Brain pericyte (primary cell): Measurements from ENCODE around the gene STXBP5.
"Not testable (repeated sequence)": the region's sequence is repeated elsewhere in the genome, so short reads cannot be mapped to it uniquely, and the experiment has no call there.

ENCODE experiments used
- DNase-seq: peaks from one replicate; pipeline ENCODE4 v3.0.0-alpha.2; 2012; ENCODE audit warnings: low read depth, low spot score

STXBP5 gene

GRCh38 chr6:147380841-147381240, 176.6 kb downstream of the STXBP5 start:
- not testable (repeated sequence) for DNase-seq

- DNase-seq: no peak
Observed at GRCh38 chr6:147381712-147382111, 177.5 kb downstream of the STXBP5 start.

DNA sequence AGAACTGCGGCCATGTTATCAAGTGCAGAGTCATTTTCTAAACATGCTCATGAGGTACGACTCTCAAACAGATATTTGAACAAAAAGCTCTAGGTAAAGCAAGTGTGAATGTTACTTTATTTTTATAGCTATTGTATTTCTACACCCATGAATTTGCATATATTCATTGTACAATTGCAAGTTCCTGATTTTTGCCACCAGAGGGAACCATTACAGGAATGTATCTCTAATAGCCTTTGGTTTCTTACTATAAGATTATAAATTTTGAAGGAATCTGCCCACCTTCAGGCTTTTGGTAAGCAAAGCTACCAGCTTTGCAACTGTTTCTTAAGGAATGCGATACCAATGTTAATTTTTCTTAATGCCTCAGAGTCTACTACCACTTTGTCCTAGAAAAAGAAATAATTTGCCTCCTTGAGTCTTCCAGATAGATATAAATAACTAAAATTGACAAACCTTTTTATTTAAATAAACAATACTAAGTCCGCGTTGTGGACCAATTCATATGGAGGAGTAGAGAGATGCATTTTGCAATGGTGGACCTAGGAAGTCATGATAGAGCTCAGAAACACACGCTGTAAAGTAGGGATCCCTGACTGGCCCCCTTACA, 178.8 kb downstream of the STXBP5 start:
- no peak for DNase-seq

DNA sequence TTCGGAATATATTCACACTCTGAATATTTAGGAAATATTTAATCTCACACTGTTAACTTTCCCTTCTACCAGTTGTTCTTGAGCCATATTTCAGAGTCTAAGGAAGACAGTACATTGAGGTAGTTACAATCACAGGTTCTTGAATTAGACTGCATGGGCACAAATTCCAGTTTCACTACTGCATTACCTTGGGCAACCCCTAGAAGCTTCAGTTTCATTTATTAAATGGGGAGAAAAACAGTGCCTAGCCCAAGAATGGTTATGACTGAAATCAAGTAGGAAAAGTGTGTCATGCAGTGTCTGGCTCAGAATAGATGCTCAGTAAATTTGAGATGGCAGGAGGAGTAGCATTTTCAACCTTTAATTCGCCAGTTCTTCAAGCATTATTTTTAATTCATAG, 179.8 kb downstream of the STXBP5 start:
- no peak for DNase-seq

GRCh38 chr6:147384737-147385710, 180.8 kb downstream of the STXBP5 start:
- DNase-seq: no peak

GRCh38 chr6:147389463-147389862, 185.2 kb downstream of the STXBP5 start:
- DNase-seq: no peak

- no peak for DNase-seq
Observed at GRCh38 chr6:147390909-147391536, 186.8 kb downstream of the STXBP5 start.

DNA sequence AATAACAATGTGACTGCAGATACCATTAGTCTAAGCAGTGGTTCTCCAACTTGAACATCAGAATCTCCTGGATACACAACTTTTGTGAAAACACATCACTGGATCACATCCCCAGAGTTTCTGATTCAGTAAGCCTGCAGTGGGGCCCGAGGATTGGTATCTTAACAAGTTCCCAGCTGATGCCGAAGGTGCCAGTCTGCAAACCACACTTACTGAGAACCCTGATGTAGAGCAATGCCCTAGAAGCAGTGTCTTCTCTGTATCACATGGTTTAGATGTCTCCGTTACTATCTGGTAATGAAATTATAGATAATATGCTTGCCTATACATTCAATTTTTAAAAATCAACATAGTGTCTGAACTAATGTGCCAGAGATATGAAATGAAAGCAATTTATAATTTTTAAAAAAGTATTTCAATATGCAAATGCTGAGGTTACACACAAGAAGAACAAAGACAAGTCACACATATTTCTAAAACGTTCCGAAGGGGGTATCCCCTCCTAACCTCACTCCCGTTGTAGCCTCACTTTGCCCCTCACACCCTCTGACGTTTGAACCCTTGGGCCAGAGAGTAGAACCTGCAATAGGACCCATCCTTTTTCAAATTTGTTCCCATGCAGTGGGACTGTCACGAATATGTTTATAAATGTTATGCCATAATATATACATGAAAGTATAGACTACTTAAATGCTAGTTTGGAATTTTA, 188.9 kb downstream of the STXBP5 start:
- DNase-seq: no peak

GRCh38 chr6:147395158-147395557, 190.9 kb downstream of the STXBP5 start:
- no peak for DNase-seq

DNA sequence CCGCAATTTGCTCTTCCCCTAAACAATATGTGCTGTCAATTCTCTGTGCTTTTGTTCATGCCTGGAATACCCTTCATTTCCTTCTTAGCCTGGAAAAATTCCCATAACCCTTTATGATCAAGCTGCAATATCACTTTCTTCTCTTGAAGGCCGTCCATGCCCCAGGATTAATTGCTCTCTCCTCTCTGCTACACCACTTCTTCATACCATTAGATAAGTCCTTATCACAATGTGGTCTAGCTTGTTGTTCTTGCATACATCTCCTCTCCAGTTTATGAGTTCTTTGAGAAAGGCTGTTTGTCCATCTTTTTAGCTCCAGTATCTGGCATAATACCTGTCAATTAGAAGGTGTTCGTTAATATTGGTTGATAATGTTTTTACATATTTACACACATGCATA, 193.1 kb downstream of the STXBP5 start:
- DNase-seq: no peak

GRCh38 chr6:147400968-147401367, 196.8 kb downstream of the STXBP5 start:
- no peak for DNase-seq

DNA sequence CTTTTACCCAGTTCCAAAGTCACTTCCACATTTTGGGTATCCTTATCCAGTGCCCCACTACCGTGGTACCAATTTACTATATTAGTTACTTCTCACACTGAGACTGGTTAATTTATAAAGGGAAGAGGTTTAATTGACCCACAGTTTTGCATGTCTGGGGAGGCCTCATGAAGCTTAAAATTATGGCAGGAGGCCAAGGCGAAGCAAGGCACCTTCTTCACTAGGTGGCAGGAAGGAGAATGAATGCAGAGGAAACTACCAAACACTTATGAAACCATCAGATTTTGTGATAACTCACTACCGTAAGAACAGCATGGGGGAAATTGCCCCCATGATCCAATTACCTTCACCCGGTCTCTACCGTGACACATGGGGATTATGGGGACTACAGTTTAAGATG, 197.6 kb downstream of the STXBP5 start:
- no peak for DNase-seq

DNA sequence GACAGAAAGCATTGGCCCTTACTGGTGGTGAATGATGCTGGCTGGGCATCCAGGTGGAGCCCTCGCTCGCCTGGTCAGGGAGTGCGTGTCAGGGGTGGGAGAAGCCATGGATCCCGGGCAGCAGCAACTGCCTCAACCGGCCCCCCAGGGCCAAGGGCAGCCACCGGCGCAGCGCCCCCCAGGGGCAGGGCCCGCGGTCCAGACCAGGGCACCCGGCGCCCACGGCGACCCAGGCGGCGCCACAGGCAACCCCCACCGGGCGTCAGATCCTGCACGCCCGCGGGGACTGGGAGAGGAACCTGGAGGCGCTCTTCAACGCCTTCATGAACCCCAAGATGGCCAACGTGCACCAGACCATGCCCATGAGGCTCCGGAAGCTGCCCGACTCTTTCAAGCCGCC, 202.6 kb downstream of the STXBP5 start:
- no peak for DNase-seq

DNA sequence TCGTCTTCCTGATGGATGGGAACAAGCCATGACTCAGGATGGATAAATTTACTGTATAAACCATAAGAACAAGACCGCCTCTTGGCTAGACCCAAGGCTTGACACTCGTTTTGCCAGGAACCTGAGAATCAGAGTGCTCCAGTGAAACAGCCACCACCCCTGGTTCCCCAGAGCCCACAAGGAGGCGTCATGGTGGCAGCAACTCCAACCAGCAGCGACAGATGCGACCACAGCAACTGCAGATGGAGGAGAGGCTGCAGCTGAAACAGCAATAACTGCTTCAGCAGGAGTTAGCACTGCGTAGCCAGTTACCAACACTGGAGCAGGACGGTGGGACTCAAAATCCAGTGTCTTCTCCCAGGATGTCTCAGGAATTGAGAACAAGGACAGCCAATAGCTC, 203.4 kb downstream of the STXBP5 start:
- DNase-seq: no peak

- no peak for DNase-seq
Observed at GRCh38 chr6:147416622-147417021, 212.4 kb downstream of the STXBP5 start.

DNA sequence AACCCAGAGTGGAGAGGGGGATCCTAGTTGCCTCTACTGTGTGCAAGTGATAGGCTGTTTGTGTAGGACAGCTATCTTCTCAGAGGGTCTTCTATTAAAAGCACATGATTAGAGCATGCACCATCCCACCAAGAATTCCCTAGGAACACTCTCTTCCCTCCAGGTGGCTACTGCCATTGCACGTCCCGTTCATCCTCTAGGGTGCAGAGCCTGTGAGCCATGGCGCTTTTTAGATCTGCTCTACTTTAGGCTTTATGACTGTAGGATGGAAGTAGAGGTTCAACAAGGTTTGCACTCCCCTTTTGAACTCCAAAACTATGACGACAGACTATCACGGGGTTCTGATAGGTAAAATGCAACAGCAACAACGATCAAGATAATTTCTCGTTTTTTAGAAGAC, 213.7 kb downstream of the STXBP5 start:
- DNase-seq: no peak

DNA sequence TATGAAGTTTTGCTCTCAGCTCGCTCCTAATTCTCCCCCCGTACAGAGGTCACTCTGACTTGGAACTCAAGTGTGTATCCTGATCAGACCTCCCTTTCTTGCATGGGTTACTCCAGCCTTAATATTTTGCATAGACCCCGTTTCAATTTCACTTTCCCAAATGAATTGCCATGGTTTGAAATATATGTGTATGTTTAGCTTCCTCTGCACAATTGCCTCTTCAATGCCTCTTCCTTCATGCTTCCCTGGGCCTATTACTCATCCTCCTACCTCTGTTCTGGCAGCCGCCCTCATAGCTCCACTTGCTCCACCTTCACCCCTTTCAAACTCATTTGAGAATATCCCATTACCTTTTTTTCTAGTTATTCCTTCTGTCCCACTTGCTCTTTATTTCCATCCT, 214.3 kb downstream of the STXBP5 start:
- DNase-seq: no peak

- DNase-seq: no peak
Observed at GRCh38 chr6:147421903-147422302, 217.7 kb downstream of the STXBP5 start.

DNA sequence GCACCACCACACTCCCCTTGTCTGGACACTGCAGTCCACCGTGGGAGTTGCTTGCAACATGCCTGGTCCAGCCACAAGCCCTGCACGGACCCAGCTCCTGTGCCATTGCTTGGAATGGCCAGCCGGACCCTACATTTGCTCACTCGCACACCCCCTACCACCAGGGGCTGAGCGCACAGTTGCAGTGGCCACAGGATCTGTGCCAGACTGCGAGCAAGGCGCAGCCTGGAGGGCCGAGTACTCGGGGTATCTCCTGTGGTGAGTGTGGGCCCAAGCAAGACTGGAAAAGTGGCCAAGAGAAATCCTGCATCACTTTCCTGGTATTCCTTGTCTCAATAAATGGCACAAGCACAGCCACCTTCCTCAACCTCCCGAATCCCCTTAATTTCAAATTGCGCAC, 218.9 kb downstream of the STXBP5 start:
- no peak for DNase-seq

DNA sequence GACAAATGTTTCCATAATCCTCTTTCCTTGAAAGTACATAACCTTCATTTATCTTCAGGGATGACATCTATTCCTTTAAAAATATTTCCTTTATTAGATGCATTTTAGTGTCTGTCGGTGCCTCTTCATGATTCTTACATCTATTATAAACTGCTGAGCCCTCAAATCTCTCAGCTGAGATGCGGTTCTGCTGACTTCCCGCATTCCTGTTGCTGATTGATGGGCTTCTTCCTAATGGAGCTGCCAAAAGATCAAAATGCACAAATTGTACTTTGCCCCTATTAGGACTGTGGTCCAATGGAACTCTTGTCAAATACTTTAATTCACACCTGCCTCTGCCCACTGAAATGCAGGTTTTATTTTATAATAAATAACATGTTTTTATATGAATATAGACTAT, 225.6 kb downstream of the STXBP5 start:
- no peak for DNase-seq

DNA sequence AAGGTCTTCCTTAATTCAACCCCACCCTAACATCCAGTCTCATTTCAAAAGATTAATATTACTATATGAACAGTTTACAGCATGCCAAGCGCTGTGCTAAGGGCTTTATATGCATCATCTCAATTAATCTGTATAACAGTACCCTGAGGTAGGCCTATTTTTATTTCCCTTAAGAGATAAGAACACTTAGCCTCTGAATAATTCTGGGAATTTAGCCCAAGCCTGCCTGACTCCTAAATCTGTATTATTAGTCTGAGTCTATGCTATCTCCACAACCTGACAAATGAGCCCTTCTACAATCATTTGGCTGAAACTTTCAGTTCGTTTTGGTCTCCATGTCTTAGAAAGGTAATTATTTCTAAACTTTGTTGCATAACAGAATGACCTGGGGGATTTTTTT, 226.6 kb downstream of the STXBP5 start:
- no peak for DNase-seq

GRCh38 chr6:147434076-147434475, 229.9 kb downstream of the STXBP5 start:
- DNase-seq: no peak
